SK-N-SH treated with all-trans-retinoic acid at 6 μM for 48 hours (cell line): ENCODE data around the gene HPRT1.

ENCODE experiments used
- ATAC-seq: fragments of 200-7000 bp; cut with Tn5 transposase; 3 replicates; pipeline ENCODE4 v1.9.1; 2020; ENCODE audit warnings: mild to moderate bottlenecking, moderate library complexity
- ARNTL ChIP-seq: fragments of 450-650 bp; formaldehyde crosslinking; IDR thresholded peaks from 2 replicates; pipeline ENCODE4 v1.5.0; 2020; ENCODE audit warnings: low read depth, mild to moderate bottlenecking, moderate library complexity, borderline replicate concordance
- BACH2 ChIP-seq: fragments of 250-450 bp; sonication (Bioruptor Pico); IDR thresholded peaks from 2 replicates; pipeline ENCODE4 v1.9.0; 2021; ENCODE audit warnings: mild to moderate bottlenecking, borderline replicate concordance
- CSDC2 ChIP-seq: fragments of 250-450 bp; sonication (Bioruptor Pico); IDR thresholded peaks from 2 replicates; pipeline ENCODE4 v1.5.0; 2020; ENCODE audit warnings: mild to moderate bottlenecking, moderate library complexity
- ESRRG ChIP-seq: fragments of 250-450 bp; sonication (Bioruptor Pico); IDR thresholded peaks from 2 replicates; pipeline ENCODE4 v1.6.1; 2021; ENCODE audit warnings: mild to moderate bottlenecking
- ISL1 ChIP-seq: fragments of 250-450 bp; sonication (Bioruptor Pico); IDR thresholded peaks from 2 replicates; pipeline ENCODE4 v2.1.2; 2022; ENCODE audit warnings: mild to moderate bottlenecking, moderate library complexity
- OSR1 ChIP-seq: fragments of 250-450 bp; sonication (Bioruptor Pico); IDR thresholded peaks from 2 replicates; pipeline ENCODE4 v1.8.0; 2022; ENCODE audit warnings: moderate library complexity, mild to moderate bottlenecking, inconsistent platforms
- PPARA ChIP-seq: fragments of 250-450 bp; sonication (Bioruptor Pico); IDR thresholded peaks from 2 replicates; pipeline ENCODE4 v1.5.0; 2020; ENCODE audit warnings: mild to moderate bottlenecking, borderline replicate concordance
- RARB ChIP-seq: fragments of 250-450 bp; sonication (Bioruptor Pico); IDR thresholded peaks from 2 replicates; pipeline ENCODE4 v1.8.0; 2021; ENCODE audit warnings: mild to moderate bottlenecking, moderate library complexity
- SNAI2 ChIP-seq: fragments of 250-450 bp; sonication (Bioruptor Pico); IDR thresholded peaks from 2 replicates; pipeline ENCODE4 v1.5.0; 2020; ENCODE audit warnings: mild to moderate bottlenecking, moderate library complexity
- TCF4 ChIP-seq: fragments of 250-450 bp; sonication (Bioruptor Pico); IDR thresholded peaks from 2 replicates; pipeline ENCODE4 v1.8.0; 2021; ENCODE audit warnings: mild to moderate bottlenecking, moderate library complexity, borderline replicate concordance
- TOX ChIP-seq: fragments of 250-450 bp; sonication (Bioruptor Pico); IDR thresholded peaks from 2 replicates; pipeline ENCODE4 v1.8.0; 2021; ENCODE audit warnings: mild to moderate bottlenecking, moderate library complexity, borderline replicate concordance
- ZC3H10 ChIP-seq: fragments of 250-450 bp; sonication (Bioruptor Pico); IDR thresholded peaks from 2 replicates; pipeline ENCODE4 v1.5.1; 2021; ENCODE audit warnings: mild to moderate bottlenecking, moderate library complexity
- ZFP3 ChIP-seq: fragments of 250-450 bp; sonication (Bioruptor Pico); IDR thresholded peaks from 2 replicates; pipeline ENCODE4 v1.5.0; 2020; ENCODE audit warnings: mild to moderate bottlenecking, moderate library complexity
- ZFP30 ChIP-seq: fragments of 450-650 bp; formaldehyde crosslinking; IDR thresholded peaks from 2 replicates; pipeline ENCODE4 v1.5.0; 2022; ENCODE audit warnings: mild to moderate bottlenecking, moderate library complexity
- ZNF565 ChIP-seq: fragments of 450-650 bp; formaldehyde crosslinking; conservative IDR thresholded peaks from 2 replicates; pipeline ENCODE4 v1.5.0; 2020; ENCODE audit warnings: low read depth, mild to moderate bottlenecking, moderate library complexity
- ZNF70 ChIP-seq: fragments of 450-650 bp; formaldehyde crosslinking; IDR thresholded peaks from 2 replicates; pipeline ENCODE4 v1.5.0; 2020; ENCODE audit warnings: mild to moderate bottlenecking, moderate library complexity
- ZNF8 ChIP-seq: fragments of 450-650 bp; formaldehyde crosslinking; IDR thresholded peaks from 2 replicates; pipeline ENCODE4 v1.5.0; 2020; ENCODE audit warnings: mild to moderate bottlenecking, moderate library complexity
- TF ChIP-seq, protein P1 (sequence below): fragments of 250-450 bp; sonication (Bioruptor Pico); IDR thresholded peaks from 2 replicates; pipeline ENCODE4 v1.5.1; 2021; ENCODE audit warnings: mild to moderate bottlenecking, moderate library complexity
- TF ChIP-seq, protein P2 (sequence below): fragments of 250-450 bp; sonication (Bioruptor Pico); IDR thresholded peaks from 2 replicates; pipeline ENCODE4 v1.8.0; 2020; ENCODE audit warnings: mild to moderate bottlenecking, moderate library complexity, borderline replicate concordance
- TF ChIP-seq, protein P3 (sequence below): fragments of 250-450 bp; sonication (Bioruptor Pico); IDR thresholded peaks from 2 replicates; pipeline ENCODE4 v1.5.0; 2020; ENCODE audit warnings: mild to moderate bottlenecking, moderate library complexity

The HPRT1 gene

DNA sequence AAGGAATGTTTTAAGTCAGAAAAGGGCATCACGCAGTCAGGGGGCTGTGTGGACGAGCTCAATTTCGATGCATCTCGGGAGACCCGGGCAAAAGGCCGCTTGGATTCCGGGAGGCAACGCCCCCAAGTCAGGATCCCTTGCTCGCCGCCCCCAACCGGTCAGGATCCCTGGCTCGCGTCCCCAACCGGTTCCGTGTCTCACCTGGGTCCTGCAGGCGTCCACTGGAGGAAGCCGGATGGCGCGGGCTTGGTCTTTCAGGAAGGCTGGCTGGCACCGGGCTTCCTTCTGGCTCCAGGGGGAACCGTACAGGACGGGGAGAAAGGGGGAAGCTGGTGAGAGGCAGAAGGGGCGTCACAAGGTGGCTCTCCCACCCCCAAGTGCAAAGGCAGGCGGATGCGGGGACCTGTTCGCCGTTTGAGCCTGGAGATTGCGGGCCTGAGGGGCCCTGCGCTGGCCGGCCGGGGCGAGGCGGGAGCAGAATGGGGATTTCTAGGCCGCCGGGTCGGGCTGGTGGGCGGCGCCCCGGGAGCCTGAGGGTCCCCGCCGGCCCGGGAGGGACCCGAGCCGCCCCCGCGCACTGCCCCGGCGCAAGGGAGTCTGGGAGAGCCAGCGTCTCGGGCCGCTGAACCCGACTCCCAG lies 84.7 kb downstream of the HPRT1 start:
- no peak for ATAC-seq
- TF ChIP-seq SNAI2, result no peak
- no peak for TF ChIP-seq ARNTL
- TF ChIP-seq RARB (CRISPR knock-in tag), result no peak
- no peak for TF ChIP-seq ZFP30 (CRISPR knock-in tag)
- TF ChIP-seq, protein P1, sequence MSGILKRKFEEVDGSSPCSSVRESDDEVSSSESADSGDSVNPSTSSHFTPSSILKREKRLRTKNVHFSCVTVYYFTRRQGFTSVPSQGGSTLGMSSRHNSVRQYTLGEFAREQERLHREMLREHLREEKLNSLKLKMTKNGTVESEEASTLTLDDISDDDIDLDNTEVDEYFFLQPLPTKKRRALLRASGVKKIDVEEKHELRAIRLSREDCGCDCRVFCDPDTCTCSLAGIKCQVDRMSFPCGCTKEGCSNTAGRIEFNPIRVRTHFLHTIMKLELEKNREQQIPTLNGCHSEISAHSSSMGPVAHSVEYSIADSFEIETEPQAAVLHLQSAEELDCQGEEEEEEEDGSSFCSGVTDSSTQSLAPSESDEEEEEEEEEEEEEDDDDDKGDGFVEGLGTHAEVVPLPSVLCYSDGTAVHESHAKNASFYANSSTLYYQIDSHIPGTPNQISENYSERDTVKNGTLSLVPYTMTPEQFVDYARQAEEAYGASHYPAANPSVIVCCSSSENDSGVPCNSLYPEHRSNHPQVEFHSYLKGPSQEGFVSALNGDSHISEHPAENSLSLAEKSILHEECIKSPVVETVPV (CRISPR knock-in tag), result no peak
- TF ChIP-seq ZC3H10 (CRISPR knock-in tag), result no peak
- TF ChIP-seq CSDC2 (CRISPR knock-in tag), result no peak
- no peak for TF ChIP-seq PPARA (CRISPR knock-in tag)
- TF ChIP-seq BACH2 (CRISPR knock-in tag), result no peak
- TF ChIP-seq, protein P2, sequence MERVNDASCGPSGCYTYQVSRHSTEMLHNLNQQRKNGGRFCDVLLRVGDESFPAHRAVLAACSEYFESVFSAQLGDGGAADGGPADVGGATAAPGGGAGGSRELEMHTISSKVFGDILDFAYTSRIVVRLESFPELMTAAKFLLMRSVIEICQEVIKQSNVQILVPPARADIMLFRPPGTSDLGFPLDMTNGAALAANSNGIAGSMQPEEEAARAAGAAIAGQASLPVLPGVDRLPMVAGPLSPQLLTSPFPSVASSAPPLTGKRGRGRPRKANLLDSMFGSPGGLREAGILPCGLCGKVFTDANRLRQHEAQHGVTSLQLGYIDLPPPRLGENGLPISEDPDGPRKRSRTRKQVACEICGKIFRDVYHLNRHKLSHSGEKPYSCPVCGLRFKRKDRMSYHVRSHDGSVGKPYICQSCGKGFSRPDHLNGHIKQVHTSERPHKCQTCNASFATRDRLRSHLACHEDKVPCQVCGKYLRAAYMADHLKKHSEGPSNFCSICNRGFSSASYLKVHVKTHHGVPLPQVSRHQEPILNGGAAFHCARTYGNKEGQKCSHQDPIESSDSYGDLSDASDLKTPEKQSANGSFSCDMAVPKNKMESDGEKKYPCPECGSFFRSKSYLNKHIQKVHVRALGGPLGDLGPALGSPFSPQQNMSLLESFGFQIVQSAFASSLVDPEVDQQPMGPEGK, result no peak
- no peak for TF ChIP-seq ZNF8 (CRISPR knock-in tag)
- no peak for TF ChIP-seq TCF4 (CRISPR knock-in tag)
- no peak for TF ChIP-seq ZFP3 (CRISPR knock-in tag)

DNA sequence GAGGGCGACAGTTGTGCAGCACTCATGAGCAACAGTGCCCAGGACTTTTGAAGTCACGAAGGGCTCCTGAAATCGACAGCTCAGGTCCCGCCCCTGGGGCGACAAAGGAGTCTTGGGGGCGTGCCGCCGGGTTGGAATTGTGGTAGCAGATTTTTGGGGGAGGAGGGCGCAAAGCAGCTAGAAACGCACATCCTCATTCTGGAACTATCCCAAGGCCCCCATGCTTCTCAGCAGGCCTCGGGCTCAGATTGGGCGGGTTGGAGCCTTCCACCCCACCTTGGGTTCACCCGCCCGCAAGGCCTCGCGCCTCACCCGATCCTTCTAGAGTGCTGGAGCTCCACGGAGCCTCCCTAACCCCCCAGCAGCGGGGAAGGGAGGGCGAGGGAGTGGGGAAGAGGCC lies 85.5 kb downstream of the HPRT1 start:
- ATAC-seq, result no peak
- TF ChIP-seq CSDC2 (CRISPR knock-in tag) (no peak), ZC3H10 (CRISPR knock-in tag) (no peak), TCF4 (CRISPR knock-in tag) (no peak), ISL1 (CRISPR knock-in tag) (no peak), ZNF565 (CRISPR knock-in tag) (no peak), ZNF70 (CRISPR knock-in tag) (no peak), ZFP30 (CRISPR knock-in tag) (no peak), ZFP3 (CRISPR knock-in tag) (no peak), BACH2 (CRISPR knock-in tag) (no peak), ESRRG (CRISPR knock-in tag) (no peak), PPARA (CRISPR knock-in tag) (no peak), SNAI2 (no peak), OSR1 (CRISPR knock-in tag) (no peak), TOX (CRISPR knock-in tag) (no peak), ZNF8 (CRISPR knock-in tag) (no peak)
- TF ChIP-seq, protein P2, result no peak
- TF ChIP-seq, protein P3, sequence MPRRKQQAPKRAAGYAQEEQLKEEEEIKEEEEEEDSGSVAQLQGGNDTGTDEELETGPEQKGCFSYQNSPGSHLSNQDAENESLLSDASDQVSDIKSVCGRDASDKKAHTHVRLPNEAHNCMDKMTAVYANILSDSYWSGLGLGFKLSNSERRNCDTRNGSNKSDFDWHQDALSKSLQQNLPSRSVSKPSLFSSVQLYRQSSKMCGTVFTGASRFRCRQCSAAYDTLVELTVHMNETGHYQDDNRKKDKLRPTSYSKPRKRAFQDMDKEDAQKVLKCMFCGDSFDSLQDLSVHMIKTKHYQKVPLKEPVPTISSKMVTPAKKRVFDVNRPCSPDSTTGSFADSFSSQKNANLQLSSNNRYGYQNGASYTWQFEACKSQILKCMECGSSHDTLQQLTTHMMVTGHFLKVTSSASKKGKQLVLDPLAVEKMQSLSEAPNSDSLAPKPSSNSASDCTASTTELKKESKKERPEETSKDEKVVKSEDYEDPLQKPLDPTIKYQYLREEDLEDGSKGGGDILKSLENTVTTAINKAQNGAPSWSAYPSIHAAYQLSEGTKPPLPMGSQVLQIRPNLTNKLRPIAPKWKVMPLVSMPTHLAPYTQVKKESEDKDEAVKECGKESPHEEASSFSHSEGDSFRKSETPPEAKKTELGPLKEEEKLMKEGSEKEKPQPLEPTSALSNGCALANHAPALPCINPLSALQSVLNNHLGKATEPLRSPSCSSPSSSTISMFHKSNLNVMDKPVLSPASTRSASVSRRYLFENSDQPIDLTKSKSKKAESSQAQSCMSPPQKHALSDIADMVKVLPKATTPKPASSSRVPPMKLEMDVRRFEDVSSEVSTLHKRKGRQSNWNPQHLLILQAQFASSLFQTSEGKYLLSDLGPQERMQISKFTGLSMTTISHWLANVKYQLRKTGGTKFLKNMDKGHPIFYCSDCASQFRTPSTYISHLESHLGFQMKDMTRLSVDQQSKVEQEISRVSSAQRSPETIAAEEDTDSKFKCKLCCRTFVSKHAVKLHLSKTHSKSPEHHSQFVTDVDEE (CRISPR knock-in tag), result no peak

DNA sequence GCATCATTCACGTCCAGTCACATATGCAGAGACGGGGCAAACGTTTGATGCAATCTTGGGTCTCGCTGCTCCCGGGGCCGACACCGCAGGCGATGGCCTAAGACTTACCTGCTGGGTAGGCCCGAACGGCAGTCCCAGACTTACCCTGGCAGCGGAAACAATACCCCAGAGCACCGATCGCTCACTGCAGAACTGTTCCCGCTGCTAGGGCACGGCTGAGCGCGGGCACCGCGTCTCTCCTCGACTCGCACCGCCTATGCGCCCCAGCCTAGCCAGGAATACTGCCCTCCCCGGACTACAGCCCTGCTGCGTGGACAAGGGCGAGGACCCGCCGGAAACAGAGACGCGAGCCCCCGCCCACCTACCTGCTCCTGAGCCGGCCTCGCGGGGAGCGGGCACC lies 86.2 kb downstream of the HPRT1 start:
- no peak for TF ChIP-seq CSDC2 (CRISPR knock-in tag)
- TF ChIP-seq RARB (CRISPR knock-in tag), result no peak
- no peak for TF ChIP-seq ZFP3 (CRISPR knock-in tag)
- no peak for TF ChIP-seq ZC3H10 (CRISPR knock-in tag)
- TF ChIP-seq SNAI2, result no peak
- no peak for TF ChIP-seq BACH2 (CRISPR knock-in tag)
- no peak for TF ChIP-seq ARNTL
- no peak for ATAC-seq
